Keratinocyte (primary cell): ENCODE measurements around the gene OPALIN.

Source experiments
- EZH2 ChIP-seq: IDR thresholded peaks from one replicate; pipeline ENCODE4 v1.6.1; 2012; ENCODE audit warnings: inconsistent platforms, mild to moderate bottlenecking, low read length, moderate library complexity
- TF ChIP-seq, protein P1 (sequence below), 3 experiments: IDR thresholded peaks in 1 of 3; conservative IDR thresholded peaks in 1 of 3; optimal IDR thresholded peaks in 1 of 3; 2 replicates in 2 of 3; 3 replicates in 1 of 3; pipeline versions ENCODE3 to v1.5.1; 2011; ENCODE audit warnings: low read length in 3 of 3, mild to moderate bottlenecking in 3 of 3, moderate library complexity in 2 of 3, control low read depth in 1 of 3, inconsistent platforms in 1 of 3; ENCODE audit not compliant: insufficient read depth in 2 of 3; ENCODE audit errors: extremely low read depth in 1 of 3

DNA sequence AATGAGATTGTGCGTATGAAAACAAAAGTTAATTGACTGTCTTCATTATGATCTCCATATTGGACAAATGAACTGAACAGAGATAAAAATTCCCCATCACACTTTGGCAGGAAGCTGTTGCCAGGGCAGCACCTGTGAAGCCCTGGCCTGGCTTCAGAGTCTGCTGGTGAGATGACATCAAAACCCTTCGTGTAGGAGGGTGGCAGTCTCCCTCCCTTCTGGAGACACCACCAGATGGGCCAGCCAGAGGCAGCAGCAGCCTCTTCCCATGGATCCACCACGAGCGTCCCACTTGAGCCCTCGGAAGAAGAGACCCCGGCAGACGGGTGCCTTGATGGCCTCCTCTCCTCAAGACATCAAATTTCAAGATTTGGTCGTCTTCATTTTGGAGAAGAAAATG is 54.6 kb downstream of the OPALIN start, which contains the start of gene DNTT:
- TF ChIP-seq, protein P1, sequence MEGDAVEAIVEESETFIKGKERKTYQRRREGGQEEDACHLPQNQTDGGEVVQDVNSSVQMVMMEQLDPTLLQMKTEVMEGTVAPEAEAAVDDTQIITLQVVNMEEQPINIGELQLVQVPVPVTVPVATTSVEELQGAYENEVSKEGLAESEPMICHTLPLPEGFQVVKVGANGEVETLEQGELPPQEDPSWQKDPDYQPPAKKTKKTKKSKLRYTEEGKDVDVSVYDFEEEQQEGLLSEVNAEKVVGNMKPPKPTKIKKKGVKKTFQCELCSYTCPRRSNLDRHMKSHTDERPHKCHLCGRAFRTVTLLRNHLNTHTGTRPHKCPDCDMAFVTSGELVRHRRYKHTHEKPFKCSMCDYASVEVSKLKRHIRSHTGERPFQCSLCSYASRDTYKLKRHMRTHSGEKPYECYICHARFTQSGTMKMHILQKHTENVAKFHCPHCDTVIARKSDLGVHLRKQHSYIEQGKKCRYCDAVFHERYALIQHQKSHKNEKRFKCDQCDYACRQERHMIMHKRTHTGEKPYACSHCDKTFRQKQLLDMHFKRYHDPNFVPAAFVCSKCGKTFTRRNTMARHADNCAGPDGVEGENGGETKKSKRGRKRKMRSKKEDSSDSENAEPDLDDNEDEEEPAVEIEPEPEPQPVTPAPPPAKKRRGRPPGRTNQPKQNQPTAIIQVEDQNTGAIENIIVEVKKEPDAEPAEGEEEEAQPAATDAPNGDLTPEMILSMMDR (optimal IDR thresholded peaks at IDR 0.05 in 1 of 3, IDR thresholded peaks at IDR 0.05 in 1 of 3, conservative IDR thresholded peaks at IDR 0.05 in 1 of 3; ENCODE audit: extremely low read depth in 1 of 3, insufficient read depth in 2 of 3, low read length in 3 of 3) = no peak
- no peak for TF ChIP-seq EZH2
